Endothelial cell of umbilical vein (primary cell): ENCODE results near the gene HOXB4. TPM values are rescaled to one million over a fixed set of nuclear protein-coding genes. Genes with fewer than 3 reads are reported as not detected.
A peak's percentile ranks its signal among the peaks of the same experiment; 100 is the strongest.

Source experiments
- BruUV-seq: library from RNA; stranded (reverse); fragments of 400-500 nt; replicated peaks from 2 replicates; lab custom pipeline; 2021; lab: Mats Ljungman, UMichigan
- CTCF ChIA-PET: fragments of 300-600, 350-600 bp; sonication (Branson Sonifier 250); formaldehyde crosslinking; loops from one replicate; lab custom pipeline; 2021; ENCODE audit warnings: antibody characterized with exemption, inconsistent platforms; lab: Charles Lee
- POLR2A ChIA-PET: fragments of 300-600, 350-600 bp; sonication (Branson Sonifier 250); formaldehyde crosslinking; loops from one replicate; lab custom pipeline; 2021; ENCODE audit warnings: antibody characterized with exemption, inconsistent platforms; lab: Charles Lee
- DNase-seq: peaks from one replicate; pipeline ENCODE4 v3.0.0-alpha.2; 2011; ENCODE audit warnings: low read depth, low spot score
- FAIRE-seq: peaks from 2 replicates; lab custom pipeline; 2011; peaks lifted over from hg19 to GRCh38; lab: Jason Lieb, UNC
- H2AFZ ChIP-seq: 2 replicates; pipeline ENCODE4 v1.6.0; 2012; ENCODE audit warnings: low read depth, low read length, control low read depth, inconsistent platforms
- H3K27ac ChIP-seq: 2 replicates; pipeline ENCODE4 v1.5.1; 2011; ENCODE audit warnings: low read depth, mild to moderate bottlenecking, control low read depth, low read length, moderate library complexity; ENCODE audit not compliant: insufficient read depth
- H3K27me3 ChIP-seq, 2 experiments: 2 replicates each; pipeline versions ENCODE4 v1.6.0 to v1.6.1; 2011; ENCODE audit warnings: low read length in 2 of 2, mixed read lengths in 1 of 2; ENCODE audit not compliant: control insufficient read depth in 2 of 2, insufficient read depth in 2 of 2
- H3K36me3 ChIP-seq, 2 experiments: 2 replicates in 1 of 2; 3 replicates in 1 of 2; pipeline ENCODE4 v1.5.1; 2011; ENCODE audit warnings: low read length in 2 of 2, mild to moderate bottlenecking in 1 of 2, moderate library complexity in 1 of 2; ENCODE audit not compliant: control insufficient read depth in 2 of 2, insufficient read depth in 2 of 2; ENCODE audit errors: extremely low read depth in 1 of 2
- H3K4me1 ChIP-seq: 3 replicates; pipeline ENCODE4 v1.5.1; 2011; ENCODE audit warnings: mild to moderate bottlenecking, low read length; ENCODE audit not compliant: control insufficient read depth, insufficient read depth; ENCODE audit errors: extremely low read depth
- H3K4me2 ChIP-seq: 2 replicates; pipeline ENCODE4 v1.6.1; 2011; ENCODE audit warnings: low read length, control low read depth, mixed read lengths; ENCODE audit not compliant: insufficient read depth
- H3K4me3 ChIP-seq, 3 experiments: fragments of 200-600 bp in 1 of 3; sonication (generic), shearing (Covaris generic) in 1 of 3; replicated peaks in 1 of 3; 2 replicates each; pipeline ENCODE4 v1.5.1; 2011 to 2016; ENCODE audit warnings: control low read depth in 3 of 3, low read length in 3 of 3, mild to moderate bottlenecking in 2 of 3, inconsistent platforms in 1 of 3, low read depth in 1 of 3, moderate library complexity in 1 of 3; ENCODE audit not compliant: insufficient read depth in 1 of 3
- H3K79me2 ChIP-seq: 2 replicates; pipeline ENCODE4 v1.6.0; 2012; ENCODE audit warnings: low read length, inconsistent platforms; ENCODE audit not compliant: control insufficient read depth, insufficient read depth
- H3K9ac ChIP-seq: replicated peaks from 2 replicates; pipeline ENCODE3; 2011; ENCODE audit warnings: low read length, control low read depth; ENCODE audit not compliant: insufficient read depth; ENCODE audit errors: extremely low read depth
- H3K9me1 ChIP-seq: replicated peaks from 3 replicates; pipeline ENCODE4 v1.6.0; 2011; ENCODE audit warnings: mild to moderate bottlenecking, low read length; ENCODE audit not compliant: control insufficient read depth, insufficient read depth; ENCODE audit errors: extremely low read depth
- H3K9me3 ChIP-seq: replicated peaks from 2 replicates; pipeline ENCODE4 v1.5.1; 2012; ENCODE audit warnings: low read length, inconsistent platforms; ENCODE audit not compliant: control insufficient read depth, insufficient read depth
- H4K20me1 ChIP-seq: replicated peaks from 2 replicates; pipeline ENCODE3; 2011; ENCODE audit warnings: mild to moderate bottlenecking, low read length; ENCODE audit not compliant: control insufficient read depth, insufficient read depth; ENCODE audit errors: extremely low read depth
- CTCF ChIP-seq, 2 donors: IDR thresholded peaks; 1 replicate in 1 of 2; 2 replicates in 1 of 2; pipeline ENCODE4 v1.5.1; 2011; ENCODE audit warnings: low read length in 2 of 2, mild to moderate bottlenecking in 2 of 2, moderate library complexity in 2 of 2, control low read depth in 1 of 2, inconsistent platforms in 1 of 2, low read depth in 1 of 2; ENCODE audit not compliant: insufficient read depth in 1 of 2; ENCODE audit errors: extremely low read depth in 1 of 2
- EZH2 ChIP-seq: IDR thresholded peaks from 2 replicates; pipeline ENCODE4 v1.6.1; 2012; ENCODE audit warnings: borderline replicate concordance, low read depth, mild to moderate bottlenecking, moderate library complexity, low read length, inconsistent platforms; ENCODE audit not compliant: severe bottlenecking
- FOS ChIP-seq: IDR thresholded peaks from 2 replicates; pipeline ENCODE4 v1.6.1; 2011; ENCODE audit warnings: mild to moderate bottlenecking, low read length, moderate library complexity, borderline replicate concordance; ENCODE audit not compliant: insufficient read depth
- GATA2 ChIP-seq: IDR thresholded peaks from 2 replicates; pipeline ENCODE4 v1.7.0; 2011; ENCODE audit warnings: low read depth, mild to moderate bottlenecking, moderate library complexity, mixed read lengths, low read length; ENCODE audit not compliant: insufficient read length, insufficient read depth
- JUN ChIP-seq: IDR thresholded peaks from 2 replicates; pipeline ENCODE4 v1.6.1; 2011; ENCODE audit warnings: borderline replicate concordance, low read depth; ENCODE audit not compliant: insufficient read length, insufficient read depth
- MAX ChIP-seq: IDR thresholded peaks from 2 replicates; pipeline ENCODE4 v1.6.1; 2011; ENCODE audit not compliant: insufficient read depth, insufficient read length
- POLR2A ChIP-seq: IDR thresholded peaks from 2 replicates; pipeline ENCODE4 v1.6.1; 2012; ENCODE audit warnings: low read depth, mild to moderate bottlenecking, control low read depth, low read length
- POLR2AphosphoS5 ChIP-seq: IDR thresholded peaks from 2 replicates; pipeline ENCODE4 v1.6.1; 2012; ENCODE audit warnings: low read depth, mild to moderate bottlenecking, control low read depth, low read length, moderate library complexity; ENCODE audit not compliant: insufficient read depth
- dilution Hi-C: fragments of 300-500 bp; cut with MboI; formaldehyde crosslinking; loops from one replicate; pipeline ENCODE4 v1.15.0; 2019; ENCODE audit warnings: low sequenced_read_pairs; ENCODE audit not compliant: extremely low pct_ligation_motif_present
- intact Hi-C: fragments of 100-400 bp; cut with micrococcal nuclease; formaldehyde crosslinking; loops from one replicate; pipeline ENCODE4 v1.10.0; 2022
- polyA plus RNA-seq, 4 experiments: library from polyadenylated mRNA; depleted of rRNA in 3 of 4; stranded (reverse) in 3 of 4; unstranded in 1 of 4; fragments of >200 nt; gene quantifications; 2 replicates each; pipeline versions ENCODE4 v1.2.1 to v1.2.3, GENCODE V29; 2011 to 2012; ENCODE audit warnings: missing spikeins in 1 of 4
- total RNA-seq: library from RNA; stranded (reverse); gene quantifications from 2 replicates; pipeline ENCODE4 v1.2.3, GENCODE V29; 2021

The HOXB4 gene
- total and polyA plus RNA-seq, 2 donors (not counting 3 experiments of a cell fraction or from before 2014, with no cell fraction given) = 4.6 to 13.1 TPM

GRCh38 chr17:48604770-48605329, 26.7 kb upstream of the HOXB4 start, which contains the start of gene HOXB6:
Gene HOXB6, minus strand, starts transcription at chr17:48604986. Its CDS starts 6,836 bp downstream, at chr17:48598150.
- ChIA-PET POLR2A (interaction anchor here (0.6 to 1.0 kb wide), 2 partner anchors 10 to 237 kb away, joined by 4 to 7 read pairs; partner anchors contain the start of gene HOXB8), CTCF (interaction anchor here (2.0 kb wide), 1 partner anchor 580 kb away, joined by 4 read pairs; no protein-coding TSS in a partner anchor)
- H3K27me3 ChIP-seq = no peaks in the 10 kb centered on the region
- peaks cover 30% of the 10 kb centered on the region for H3K4me1 ChIP-seq
- no peaks in the 10 kb centered on the region for H3K9me3 ChIP-seq
- DNase-seq (peak; percentile 80), FAIRE-seq (peak; percentile 97)
- no TSS peak for BruUV-seq
- H3K36me3 ChIP-seq = no peaks in the 10 kb centered on the region
- H3K27ac ChIP-seq = peak within 1 kb of the TSS; percentile 54
- H3K4me2 ChIP-seq = peak within 1 kb of the TSS; percentile 95
- H3K79me2 ChIP-seq = peaks cover 57% of the 10 kb centered on the region
- intact Hi-C loops = loop anchor here (1.0 kb wide), 1 partner anchor 7 kb away; no protein-coding TSS in a partner anchor
- peak within 1 kb of the TSS; percentile 77 for H2AFZ ChIP-seq
- H3K9ac ChIP-seq = peak within 1 kb of the TSS; percentile 87
- H4K20me1 ChIP-seq = no peaks in the 10 kb centered on the region
- dilution Hi-C loops = no loop called here
- peak within 1 kb of the TSS; percentile 47 to 97 (median 86) for H3K4me3 ChIP-seq
- TF ChIP-seq MAX (peak; percentile 46), CTCF (IDR thresholded peaks at IDR 0.05; ENCODE audit: extremely low read depth in 1 of 2, insufficient read depth in 1 of 2, low read depth in 1 of 2, low read length in 2 of 2) (no peak), JUN (no peak), EZH2 (no peak), POLR2AphosphoS5 (peak; percentile 66), POLR2A (peak; percentile 90), FOS (no peak), GATA2 (no peak)
- H3K9me1 ChIP-seq = no peaks in the 10 kb centered on the region
